Thymus (tissue), 11 donors: ENCODE results near the gene ZNF367. TPM values are rescaled to one million over a fixed set of nuclear protein-coding genes. Genes with fewer than 3 reads are reported as not detected.

ENCODE experiments used
- DNase-seq, 9 donors: peaks; one replicate each; pipeline ENCODE4 v3.0.0-alpha.2; 2013; ENCODE audit warnings: low spot score in 9 of 9, low read depth in 6 of 9, missing footprints in 1 of 9
- H3K27ac ChIP-seq, 2 donors: one replicate each; pipeline ENCODE4 v1.5.1; 2013; ENCODE audit warnings: control low read depth in 1 of 2, low read depth in 1 of 2, low read length in 1 of 2, mild to moderate bottlenecking in 1 of 2, moderate library complexity in 1 of 2
- H3K27me3 ChIP-seq, 2 donors: one replicate each; pipeline ENCODE4 v1.5.1; 2013; ENCODE audit warnings: low read length in 1 of 2; ENCODE audit not compliant: control insufficient read depth in 2 of 2, insufficient read depth in 1 of 2
- H3K36me3 ChIP-seq, 2 donors: one replicate each; pipeline ENCODE4 v1.5.1; 2013; ENCODE audit warnings: low read length in 1 of 2, mild to moderate bottlenecking in 1 of 2, moderate library complexity in 1 of 2; ENCODE audit not compliant: control insufficient read depth in 2 of 2, insufficient read depth in 2 of 2
- H3K4me1 ChIP-seq, 2 donors: one replicate each; pipeline ENCODE4 v1.5.1; 2013; ENCODE audit warnings: low read length in 2 of 2; ENCODE audit not compliant: control insufficient read depth in 2 of 2, insufficient read depth in 2 of 2
- H3K4me3 ChIP-seq, 2 donors: one replicate each; pipeline ENCODE4 v1.5.1; 2013; ENCODE audit warnings: low read length in 2 of 2, control low read depth in 1 of 2, mild to moderate bottlenecking in 1 of 2
- H3K9me3 ChIP-seq, 2 donors: one replicate each; pipeline ENCODE4 v1.5.1; 2013; ENCODE audit warnings: low read length in 1 of 2, mild to moderate bottlenecking in 1 of 2; ENCODE audit not compliant: control insufficient read depth in 2 of 2, insufficient read depth in 1 of 2
- WGBS: extraction: QIAGEN DNeasy Blood & Tissue Kit; methylation state at CpG from one replicate; pipeline ENCODE4 v1.1.7; 2013; 5-methylcytosine and 5-hydroxymethylcytosine counted together
- polyA plus RNA-seq: library from polyadenylated mRNA; stranded (reverse); fragments of 200-250 nt; gene quantifications from one replicate; pipeline ENCODE4 v1.2.3, GENCODE V29; 2013
- total RNA-seq: library from RNA; stranded (reverse); fragments of 120-200 nt; gene quantifications from one replicate; pipeline ENCODE4 v1.2.4, GENCODE V29; 2013
- donor health status: healthy.

ZNF367 gene
- total and polyA plus RNA-seq, 2 donors, result 4.3 to 12.1 TPM

DNA sequence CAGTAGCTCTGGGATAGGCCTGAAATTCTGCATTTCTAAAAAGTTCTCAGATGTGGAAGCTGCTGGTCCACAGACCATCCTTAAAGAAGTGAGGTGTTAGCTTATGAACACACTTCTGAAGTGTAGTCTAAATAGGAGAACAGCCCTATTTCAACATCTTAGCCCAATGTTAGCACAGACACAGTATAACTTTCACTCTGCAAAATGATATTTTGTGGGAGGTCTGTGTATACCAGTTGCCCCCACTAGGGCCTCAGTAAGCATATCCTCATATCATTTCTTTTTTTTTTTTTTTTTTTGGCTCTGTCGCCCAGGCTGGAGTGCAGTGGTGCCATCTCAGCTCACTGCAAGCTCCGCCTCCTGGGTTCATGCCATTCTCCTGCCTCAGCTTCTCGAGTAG lies 24.3 kb upstream of the ZNF367 start:
- 95% methylated on average over 3 of the region's 3 CpGs for whole genome bisulfite sequencing

DNA sequence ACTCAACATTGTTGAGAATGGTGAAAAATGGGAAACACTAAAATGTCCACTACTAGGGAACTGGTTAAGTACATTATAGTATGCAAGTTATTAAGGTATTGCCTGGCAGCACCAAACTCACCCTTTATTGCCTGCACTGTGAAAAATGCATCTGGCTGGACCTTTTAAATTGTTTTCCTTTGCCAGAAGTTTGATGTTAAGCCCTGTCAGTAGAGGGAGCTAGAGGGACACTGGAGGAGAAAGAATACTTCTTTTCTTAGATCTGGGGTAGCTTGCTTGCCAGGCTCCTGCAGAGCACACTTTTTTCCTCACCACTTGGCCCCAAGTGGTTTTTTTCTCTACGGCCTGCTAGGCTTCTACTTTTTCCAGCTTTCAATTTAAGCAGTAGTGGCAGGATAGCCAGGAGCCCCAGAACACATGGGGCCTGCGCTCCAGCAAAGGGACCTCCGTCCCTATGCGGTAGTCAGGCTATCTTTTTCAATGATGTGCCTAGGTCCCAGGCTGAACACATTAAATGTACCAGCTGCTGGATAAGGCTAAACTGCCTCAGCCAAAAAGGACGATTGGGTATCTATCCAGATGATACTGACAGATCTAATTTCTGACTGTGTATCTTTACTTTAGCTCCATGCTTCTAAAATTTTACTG lies 23.8 kb upstream of the ZNF367 start:
- peaks cover 0 to 5% of the 10 kb centered on the region in 2 donors for H3K27me3 ChIP-seq
- no peak overlapping the region for H3K27ac ChIP-seq
- DNase-seq, result peak in 4 of 9 donors; percentile 32 to 70 (median 52)
- 94% methylated on average over 5 of the region's 5 CpGs for WGBS
- no peak overlapping the region for H3K4me3 ChIP-seq
- no peaks in the 10 kb centered on the region for H3K9me3 ChIP-seq
- H3K36me3 ChIP-seq, result no peaks in the 10 kb centered on the region
- H3K4me1 ChIP-seq, result no peaks in the 10 kb centered on the region

More for the DNA sequence above, 24.3 kb upstream of the ZNF367 start:
- DNase-seq, result no peak
- H3K36me3 ChIP-seq, result no peaks in the 10 kb centered on the region
- no peak overlapping the region for H3K4me3 ChIP-seq
- H3K27me3 ChIP-seq, result peaks cover 0 to 9% of the 10 kb centered on the region in 2 donors
- H3K4me1 ChIP-seq, result no peaks in the 10 kb centered on the region
- H3K27ac ChIP-seq, result no peak overlapping the region
- H3K9me3 ChIP-seq, result no peaks in the 10 kb centered on the region

DNA sequence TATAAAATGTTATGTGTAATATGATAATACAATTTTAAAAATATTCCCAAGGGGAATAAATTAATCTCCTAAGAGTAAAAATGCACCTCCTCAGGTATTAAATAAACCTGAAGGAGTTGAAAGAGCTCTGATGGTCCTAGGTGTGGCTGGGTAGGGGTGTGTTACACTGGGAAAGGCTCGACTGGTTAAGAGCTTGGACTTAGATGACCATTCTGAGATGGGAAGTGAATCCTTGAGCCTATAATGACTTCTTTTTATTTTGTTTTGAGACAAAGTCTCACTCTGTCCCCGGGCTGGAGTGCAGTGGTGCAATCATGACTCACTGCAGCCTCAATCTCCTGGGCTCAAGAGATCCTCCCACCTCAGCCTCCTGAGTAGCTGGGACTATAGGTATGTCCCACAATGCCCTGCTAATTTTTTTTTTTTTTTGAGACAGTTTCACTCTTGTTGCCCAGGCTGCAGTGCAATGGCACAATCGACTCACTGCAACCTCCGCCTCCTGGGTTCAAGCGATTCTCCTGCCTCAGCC lies 22.6 kb upstream of the ZNF367 start:
- Histone ChIP-seq H3K4me1 (no peaks in the 10 kb centered on the region), H3K9me3 (no peaks in the 10 kb centered on the region), H3K4me3 (no peak overlapping the region), H3K27me3 (peaks cover 0 to 2% of the 10 kb centered on the region in 2 donors), H3K27ac (no peak overlapping the region), H3K36me3 (no peaks in the 10 kb centered on the region)
- 97% methylated on average over 5 of the region's 5 CpGs for WGBS
- no peak for DNase-seq

DNA sequence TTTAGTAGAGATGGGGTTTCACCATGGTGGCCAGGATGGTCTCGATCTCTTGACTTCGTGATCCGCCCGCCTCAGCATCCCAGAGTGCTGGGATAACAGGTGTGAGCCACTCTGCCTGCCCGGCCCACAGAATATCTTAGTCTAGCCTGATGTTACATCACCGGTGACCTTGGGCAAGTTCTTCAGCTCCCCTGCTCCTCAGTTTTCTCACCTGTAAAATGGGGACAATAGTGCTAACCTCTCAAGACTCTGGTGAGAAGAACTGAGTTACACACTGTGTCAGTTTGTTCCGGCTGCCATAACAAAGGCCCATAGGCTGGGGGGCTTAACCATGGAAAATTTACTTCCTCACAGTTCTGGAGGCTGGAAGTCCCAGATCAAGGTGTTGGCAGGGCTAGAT lies 19.3 kb upstream of the ZNF367 start:
- Histone ChIP-seq H3K4me1 (no peaks in the 10 kb centered on the region), H3K36me3 (no peaks in the 10 kb centered on the region), H3K27ac (no peak overlapping the region), H3K27me3 (no peaks in the 10 kb centered on the region), H3K9me3 (no peaks in the 10 kb centered on the region), H3K4me3 (no peak overlapping the region)
- DNase-seq, result no peak
- 99% methylated on average over 7 of the region's 7 CpGs for WGBS

DNA sequence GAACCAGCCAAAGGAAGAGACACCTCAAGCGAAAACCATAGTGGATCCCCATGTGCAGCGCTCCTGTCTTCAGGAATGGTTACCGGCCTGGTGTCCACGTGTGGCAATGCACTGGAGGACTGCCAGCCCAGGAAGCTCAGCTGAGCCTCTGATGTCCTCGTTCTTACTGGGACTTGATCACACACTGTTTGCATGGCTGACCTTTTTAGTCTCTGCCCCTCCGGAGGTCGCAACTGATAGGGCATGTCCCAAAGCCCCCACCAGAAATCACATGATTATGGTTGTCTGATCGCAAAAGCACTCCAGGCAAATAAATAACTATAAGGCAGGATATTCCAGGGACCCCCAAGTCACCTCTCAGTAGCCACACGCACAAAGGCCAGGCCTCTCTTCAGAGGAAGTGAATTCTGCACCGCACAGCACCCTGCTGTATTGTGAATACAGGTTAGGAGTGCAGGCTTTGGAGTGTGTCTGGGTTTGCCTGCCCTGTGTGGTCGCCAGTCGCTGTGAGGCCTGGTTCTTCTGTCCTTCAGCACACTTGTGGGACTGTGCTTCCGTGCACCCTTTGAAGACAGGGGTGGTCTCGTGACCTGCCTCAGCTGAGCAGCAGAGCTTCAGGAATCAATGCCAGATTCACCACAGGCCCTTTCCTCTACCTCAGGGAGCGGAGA lies 18.4 kb upstream of the ZNF367 start:
- 97% methylated on average over 15 of the region's 15 CpGs for WGBS
- Histone ChIP-seq H3K9me3 (no peaks in the 10 kb centered on the region), H3K4me3 (no peak overlapping the region), H3K27me3 (no peaks in the 10 kb centered on the region), H3K36me3 (no peaks in the 10 kb centered on the region), H3K27ac (no peak overlapping the region), H3K4me1 (no peaks in the 10 kb centered on the region)
- no peak for DNase-seq

DNA sequence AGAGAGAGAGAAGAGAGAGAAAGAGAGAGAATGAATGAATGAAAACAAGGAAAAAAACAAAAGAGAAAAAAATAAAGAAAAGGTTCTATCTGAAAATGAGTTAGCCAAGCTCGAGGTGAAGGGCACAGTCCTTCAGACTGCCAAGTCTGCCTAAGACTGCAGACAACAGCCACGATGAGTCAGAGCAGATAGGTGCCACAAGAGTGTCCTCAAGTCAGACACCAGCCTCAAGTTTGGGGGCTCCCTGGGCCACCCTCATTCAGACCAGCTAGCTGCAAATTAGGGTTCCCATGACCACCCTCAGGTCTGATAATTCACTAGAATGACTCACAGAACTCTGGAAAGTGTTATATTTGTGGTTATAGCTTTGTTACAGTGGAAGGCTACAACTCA lies 17.9 kb upstream of the ZNF367 start:
- H3K27ac ChIP-seq, result no peak overlapping the region
- H3K36me3 ChIP-seq, result no peaks in the 10 kb centered on the region
- no peaks in the 10 kb centered on the region for H3K4me1 ChIP-seq
- H3K4me3 ChIP-seq, result no peak overlapping the region
- no peak for DNase-seq
- H3K9me3 ChIP-seq, result no peaks in the 10 kb centered on the region
- 90% methylated on average over 2 of the region's 2 CpGs for WGBS
- no peaks in the 10 kb centered on the region for H3K27me3 ChIP-seq

DNA sequence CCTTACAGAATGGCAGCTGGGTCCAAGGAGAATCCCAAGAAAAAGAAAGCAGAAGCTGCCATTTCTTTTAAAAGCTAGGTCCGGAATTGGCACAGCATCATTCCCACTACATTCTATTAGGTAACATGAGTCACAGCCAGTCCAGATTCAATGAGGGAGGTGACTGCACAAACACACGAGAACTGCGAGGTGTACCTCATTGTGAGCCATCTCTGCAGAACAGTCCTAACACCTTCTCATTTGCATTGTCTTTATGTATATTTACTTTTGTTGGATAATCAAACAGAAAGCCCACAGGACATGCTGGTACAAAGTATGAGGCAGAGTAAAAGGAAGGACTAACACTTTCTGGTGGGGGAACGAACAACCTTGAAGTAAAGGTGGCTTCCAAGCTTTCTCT lies 17.2 kb upstream of the ZNF367 start:
- no peaks in the 10 kb centered on the region for H3K36me3 ChIP-seq
- no peaks in the 10 kb centered on the region for H3K4me1 ChIP-seq
- WGBS, result 97% methylated on average over 4 of the region's 4 CpGs
- no peaks in the 10 kb centered on the region for H3K27me3 ChIP-seq
- no peaks in the 10 kb centered on the region for H3K9me3 ChIP-seq
- DNase-seq, result no peak
- H3K27ac ChIP-seq, result no peak overlapping the region
- no peak overlapping the region for H3K4me3 ChIP-seq

DNA sequence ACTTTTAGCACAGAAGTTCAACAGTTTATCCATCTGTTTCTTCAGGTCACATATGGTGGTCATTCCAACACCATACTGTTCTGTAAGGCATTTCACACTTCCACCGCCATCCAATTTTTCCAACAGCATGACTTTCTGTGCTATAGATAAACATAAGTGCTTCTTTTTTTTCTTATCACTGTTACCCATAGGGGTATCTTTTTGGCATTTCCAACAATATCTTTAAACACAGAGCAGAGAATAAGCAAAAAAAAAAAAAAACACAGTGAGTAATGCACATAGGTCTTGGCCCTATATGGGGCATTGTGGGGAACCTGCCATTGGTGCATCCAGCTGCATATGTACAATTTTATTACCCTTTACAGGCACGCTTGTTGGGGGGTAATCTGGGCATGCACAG lies 12.2 kb upstream of the ZNF367 start:
- no peaks in the 10 kb centered on the region for H3K4me1 ChIP-seq
- DNase-seq, result no peak
- no peaks in the 10 kb centered on the region for H3K36me3 ChIP-seq
- H3K4me3 ChIP-seq, result no peak overlapping the region
- no peaks in the 10 kb centered on the region for H3K9me3 ChIP-seq
- H3K27me3 ChIP-seq, result no peaks in the 10 kb centered on the region
- 95% methylated on average over 2 of the region's 2 CpGs for WGBS
- no peak overlapping the region for H3K27ac ChIP-seq

DNA sequence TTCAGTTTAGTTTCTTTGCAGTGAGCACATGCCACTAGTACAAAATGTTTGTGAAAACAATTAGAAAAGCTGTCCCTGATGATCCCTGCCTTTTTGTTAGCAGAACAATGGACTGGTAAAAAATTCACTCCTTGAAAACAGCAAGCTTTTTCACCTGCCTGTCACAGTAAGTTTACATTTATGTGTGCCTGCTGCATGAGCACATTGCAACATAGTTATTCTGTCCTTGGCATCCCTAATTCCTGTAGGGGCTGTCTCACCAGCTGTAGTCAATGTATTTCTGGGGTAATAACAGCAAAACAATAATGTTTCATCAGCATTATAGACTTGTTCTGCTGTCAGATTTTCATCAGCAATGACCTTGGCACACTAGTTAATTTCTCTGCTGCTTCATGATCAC lies 11.6 kb upstream of the ZNF367 start:
- Histone ChIP-seq H3K4me1 (no peaks in the 10 kb centered on the region), H3K27me3 (no peaks in the 10 kb centered on the region), H3K27ac (no peak overlapping the region), H3K4me3 (no peak overlapping the region), H3K9me3 (no peaks in the 10 kb centered on the region), H3K36me3 (no peaks in the 10 kb centered on the region)
- no peak for DNase-seq
